NCI-H82 treated with DMSO at 0.1 percent for 48 hours (cell line): ENCODE measurements around the gene ARID3A.

ENCODE experiments used
- DNase-seq: peaks from one replicate; lab custom pipeline; 2025; ENCODE audit not compliant: unreplicated experiment; lab: John Stamatoyannopoulos, UW

ARID3A gene

GRCh38 chr19:984165-984967, 58.5 kb downstream of the ARID3A start, which contains the start of gene WDR18:
WDR18 (plus strand) TSS chr19:984345; CDS start chr19:984354, 9 bp downstream.
- DNase-seq, result peak; percentile 52

DNA sequence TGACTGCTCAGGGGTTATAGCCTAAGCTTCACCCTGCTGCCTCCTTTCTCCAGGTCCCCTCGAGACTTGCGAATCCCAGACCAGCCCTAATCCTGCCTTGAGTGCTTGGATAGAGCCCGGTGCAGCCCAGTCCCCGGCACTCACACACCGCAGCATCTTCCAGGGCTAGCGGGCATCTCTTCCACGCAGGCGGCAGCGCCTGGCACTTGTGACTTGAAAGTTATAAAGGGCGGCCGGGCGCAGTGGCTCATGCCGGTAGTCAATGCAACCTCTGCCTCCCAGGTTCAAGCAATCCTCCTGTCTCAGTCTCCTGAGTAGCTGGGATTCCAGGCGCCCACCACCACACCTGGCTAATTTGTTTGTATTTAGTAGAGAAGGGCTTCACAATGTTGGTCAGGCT, 60.2 kb downstream of the ARID3A start:
- DNase-seq, result no peak

DNA sequence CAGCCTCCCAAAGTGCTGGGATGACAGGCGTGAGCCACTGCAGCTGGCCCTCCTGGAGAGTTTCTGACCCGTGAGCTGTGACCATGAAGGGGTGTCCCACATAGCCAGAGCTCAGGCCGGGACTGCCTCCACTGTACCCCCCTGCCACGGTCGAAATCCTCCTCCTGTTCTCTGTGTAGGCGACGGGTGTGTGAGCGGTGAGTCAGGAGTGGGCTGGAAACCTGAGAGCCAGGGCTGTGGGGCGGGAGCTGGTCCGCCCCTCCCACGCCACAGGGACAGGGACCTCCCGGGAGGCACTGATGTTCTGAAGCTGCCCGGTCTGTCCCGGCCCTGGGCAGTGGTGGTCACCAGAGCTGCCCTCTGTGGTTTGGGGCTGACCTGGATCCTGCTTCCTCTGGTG, 62.2 kb downstream of the ARID3A start:
- no peak for DNase-seq

- no peak for DNase-seq
Observed at GRCh38 chr19:988510-988909, 62.7 kb downstream of the ARID3A start.

DNA sequence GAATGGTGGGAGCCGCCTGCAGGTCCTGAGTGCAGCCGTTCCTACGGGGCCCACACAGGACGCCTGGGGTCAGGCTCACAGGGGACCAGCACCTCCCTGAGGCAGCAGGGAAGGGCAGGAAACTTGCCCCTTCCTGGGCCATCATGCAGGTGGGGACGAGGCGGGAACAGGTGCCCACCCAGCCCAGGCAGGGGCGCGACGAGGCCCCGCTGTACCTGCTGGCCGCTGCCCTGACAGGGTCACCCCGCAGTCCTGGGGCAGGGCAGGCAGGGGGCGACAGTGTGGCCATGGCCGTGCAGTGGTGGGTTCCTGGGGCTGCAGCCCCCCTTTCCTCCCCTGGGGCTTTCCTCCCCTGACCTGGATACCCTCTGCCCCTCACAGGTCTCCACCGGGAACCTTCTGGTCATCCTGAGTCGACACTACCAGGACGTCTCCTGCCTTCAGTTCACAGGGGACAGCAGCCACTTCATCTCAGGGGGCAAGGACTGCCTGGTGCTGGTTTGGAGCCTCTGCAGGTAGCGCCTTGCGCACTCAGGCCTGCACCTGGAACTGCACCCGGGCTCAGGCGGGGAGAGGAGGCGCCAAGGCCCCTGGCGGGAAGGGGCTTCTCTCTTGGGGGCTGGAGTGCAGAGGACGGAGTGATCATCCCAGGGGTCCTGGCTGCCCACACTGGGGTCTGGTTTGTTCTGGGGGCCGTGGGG, 63.7 kb downstream of the ARID3A start:
- DNase-seq, result no peak

- DNase-seq, result no peak
Observed at GRCh38 chr19:990119-990571, 64.3 kb downstream of the ARID3A start.

DNA sequence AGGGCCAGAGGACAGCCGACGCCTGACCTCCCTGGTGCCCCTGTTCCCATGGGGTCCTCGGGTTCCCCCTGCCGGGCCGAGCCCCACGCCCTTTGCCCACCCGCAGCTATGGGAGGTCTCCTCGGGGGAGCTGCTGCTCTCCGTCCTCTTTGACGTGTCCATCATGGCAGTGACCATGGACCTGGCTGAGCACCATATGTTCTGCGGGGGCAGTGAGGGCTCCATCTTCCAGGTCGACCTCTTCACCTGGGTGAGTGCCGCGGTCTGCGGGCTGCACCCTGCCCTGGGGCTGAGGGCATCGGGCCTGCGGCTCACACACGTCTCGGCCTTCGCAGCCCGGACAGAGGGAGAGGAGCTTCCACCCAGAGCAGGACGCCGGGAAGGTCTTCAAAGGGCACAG, 64.9 kb downstream of the ARID3A start:
- no peak for DNase-seq

DNA sequence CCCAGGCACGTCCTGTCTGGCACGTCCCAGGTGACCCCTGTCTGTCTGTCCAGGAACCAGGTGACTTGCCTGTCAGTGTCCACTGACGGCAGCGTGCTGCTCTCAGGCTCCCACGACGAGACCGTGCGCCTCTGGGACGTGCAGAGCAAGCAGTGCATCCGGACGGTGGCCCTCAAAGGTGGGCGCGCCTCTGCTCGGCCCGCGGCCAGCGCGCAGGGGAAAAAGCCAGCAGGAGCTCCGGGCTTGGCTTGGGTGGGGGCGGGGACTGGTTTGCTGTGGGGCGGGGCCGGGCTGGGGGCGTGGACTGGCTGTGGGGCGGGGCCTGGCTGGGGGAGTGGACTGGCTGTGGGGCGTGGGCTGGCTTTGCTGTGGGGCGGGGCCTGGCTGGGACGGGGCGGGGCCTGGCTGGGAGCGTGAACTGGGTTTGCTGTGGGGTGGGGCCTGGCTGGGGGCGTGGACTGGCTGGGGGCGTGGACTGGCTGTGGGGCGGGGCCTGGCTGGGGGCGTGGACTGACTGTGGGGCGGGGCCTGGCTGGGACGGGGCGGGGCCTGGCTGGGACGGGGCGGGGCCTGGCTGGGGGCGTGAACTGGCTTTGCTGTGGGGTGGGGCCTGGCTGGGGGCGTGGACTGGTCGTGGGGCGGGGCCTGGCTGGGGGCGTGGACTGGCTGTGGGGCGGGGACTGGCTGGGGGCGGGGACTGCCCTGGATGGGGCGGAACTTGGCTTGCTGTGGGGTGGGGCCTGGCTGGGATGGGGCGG, 65.5 kb downstream of the ARID3A start:
- DNase-seq, result no peak

DNA sequence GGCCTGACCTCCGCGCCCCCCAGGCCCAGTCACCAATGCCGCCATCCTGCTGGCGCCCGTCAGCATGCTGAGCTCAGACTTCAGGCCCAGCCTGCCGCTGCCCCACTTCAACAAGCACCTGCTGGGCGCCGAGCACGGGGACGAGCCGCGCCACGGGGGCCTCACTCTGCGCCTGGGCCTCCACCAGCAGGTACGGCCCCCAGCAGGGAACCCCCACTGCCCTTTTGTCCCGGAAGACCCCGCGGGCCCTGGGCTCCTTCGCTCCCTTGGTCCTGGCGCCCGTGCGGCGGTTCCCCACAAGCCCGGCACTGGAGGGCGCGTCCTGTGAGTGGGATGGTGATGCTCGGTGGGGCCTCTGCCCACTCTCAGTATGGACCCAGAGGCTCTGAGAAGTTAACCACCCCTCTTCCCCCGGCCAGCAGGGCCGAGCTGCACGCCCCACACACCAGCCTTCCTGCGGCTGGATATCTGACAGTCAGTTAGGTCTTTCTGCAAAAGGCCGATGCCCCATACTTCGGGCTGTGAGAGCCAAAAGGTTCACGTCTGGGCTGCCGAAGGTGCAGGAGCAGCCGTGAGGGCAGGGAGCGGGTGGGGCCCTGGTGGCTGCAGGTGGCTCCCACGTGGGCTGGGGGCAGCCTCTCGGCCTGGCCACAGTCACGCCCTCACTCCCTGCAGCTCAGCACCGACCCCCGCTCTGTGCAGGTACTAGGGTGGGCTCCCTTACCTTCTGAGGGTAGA, 66.3 kb downstream of the ARID3A start:
- no peak for DNase-seq

DNA sequence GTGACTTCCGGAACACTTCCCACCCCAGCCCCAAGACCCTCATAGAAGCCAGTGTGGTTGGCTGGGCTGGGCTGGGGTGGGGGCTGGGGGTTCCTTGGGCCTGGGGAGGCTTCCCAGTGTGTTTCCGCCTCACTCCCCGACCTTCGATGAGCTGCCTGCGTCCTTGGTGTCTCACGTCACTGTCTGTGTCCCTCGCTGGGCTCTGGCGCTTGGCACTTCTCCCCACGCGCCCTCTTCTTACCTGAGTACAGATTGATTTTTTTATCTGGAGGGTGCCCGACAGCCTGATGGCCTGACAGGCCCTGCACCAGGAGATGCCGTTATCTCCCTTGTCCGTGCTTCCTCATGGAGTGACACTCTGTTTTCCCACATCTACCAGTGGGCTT, 66.8 kb downstream of the ARID3A start:
- no peak for DNase-seq

- no peak for DNase-seq
Observed at GRCh38 chr19:993361-993830, 67.6 kb downstream of the ARID3A start.

DNA sequence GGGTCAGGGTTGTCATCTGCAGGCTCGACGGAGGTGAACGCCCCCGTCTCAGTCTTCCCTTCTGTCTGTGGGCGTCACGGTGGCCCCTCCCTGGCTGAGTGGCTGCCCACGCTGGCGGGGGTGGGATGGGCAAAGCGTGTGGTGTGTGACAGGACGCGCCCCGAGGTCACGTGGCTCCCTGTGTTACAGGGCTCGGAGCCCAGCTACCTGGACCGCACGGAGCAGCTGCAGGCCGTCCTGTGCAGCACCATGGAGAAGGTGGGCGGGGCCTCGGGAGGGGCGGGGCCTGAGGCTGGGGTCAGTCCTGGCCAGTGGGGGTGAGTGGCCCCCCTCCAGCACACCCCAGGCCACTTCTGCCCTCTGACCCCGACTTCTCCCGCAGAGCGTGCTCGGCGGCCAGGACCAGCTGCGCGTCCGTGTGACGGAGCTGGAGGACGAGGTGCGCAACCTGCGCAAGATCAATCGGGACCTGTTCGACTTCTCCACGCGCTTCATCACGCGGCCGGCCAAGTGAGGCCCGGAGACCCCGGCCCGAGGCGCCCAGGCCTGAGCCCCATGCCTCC, 68.1 kb downstream of the ARID3A start:
- DNase-seq, result no peak

DNA sequence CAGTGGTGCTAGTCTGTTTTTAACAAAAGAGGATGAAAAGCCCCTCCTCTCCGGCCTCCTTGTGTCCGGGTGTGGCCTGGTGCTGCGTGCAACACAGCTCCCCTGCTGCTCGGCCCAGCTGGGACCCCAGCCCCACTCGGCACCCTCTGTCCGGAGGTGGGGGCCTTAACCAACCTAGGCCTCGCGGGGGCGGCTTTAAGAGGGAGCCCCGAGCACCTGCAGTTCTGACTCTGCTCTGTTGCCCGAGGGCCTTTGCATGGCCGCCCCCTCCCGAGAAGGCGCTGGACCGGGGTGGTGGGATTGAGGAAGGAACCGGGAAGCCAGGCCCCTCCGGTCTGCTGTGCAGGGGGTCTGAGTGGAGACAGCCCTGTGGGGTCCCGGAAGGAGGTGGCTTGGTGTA, 68.7 kb downstream of the ARID3A start:
- DNase-seq, result no peak

GRCh38 chr19:995051-995827, 69.4 kb downstream of the ARID3A start:
- no peak for DNase-seq

DNA sequence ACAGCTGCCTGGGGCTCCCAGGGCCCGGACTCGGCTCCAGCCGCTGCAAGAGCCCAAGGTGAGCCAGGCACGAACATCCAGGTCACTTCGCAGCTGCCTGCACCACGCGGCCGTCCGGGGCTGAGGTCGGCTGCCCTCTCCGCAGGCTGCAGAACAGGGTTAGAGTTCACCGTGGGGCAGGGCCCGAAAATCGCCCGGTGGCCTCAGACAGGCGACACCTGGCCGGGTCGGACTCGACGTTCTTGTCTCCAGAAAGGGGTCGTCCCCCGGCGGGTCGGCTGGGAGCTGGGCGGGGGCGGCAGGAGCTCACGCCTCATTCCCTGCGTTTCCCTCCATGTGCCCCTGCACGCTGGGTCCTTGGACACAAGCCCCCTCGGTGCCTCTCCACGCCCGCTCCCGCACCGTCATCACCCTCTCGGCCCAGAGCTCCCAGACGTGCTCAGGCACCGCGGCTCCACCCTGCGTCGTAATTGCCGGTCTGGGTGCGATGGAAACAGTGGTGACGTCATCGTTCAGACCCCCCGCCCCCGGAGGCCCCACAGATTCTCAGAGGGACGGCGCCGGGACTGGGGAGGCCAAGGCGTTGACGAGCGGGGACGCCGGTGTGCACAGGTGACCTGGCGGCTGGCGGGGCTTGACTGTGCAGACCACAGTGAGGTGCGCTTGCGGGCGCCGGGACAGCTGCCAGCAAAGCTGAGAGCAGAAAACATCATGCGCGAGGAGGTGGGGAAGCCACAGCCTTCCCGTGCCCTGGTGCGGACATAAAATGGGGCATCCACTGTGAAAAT, 70.4 kb downstream of the ARID3A start:
- DNase-seq, result peak; percentile 3

DNA sequence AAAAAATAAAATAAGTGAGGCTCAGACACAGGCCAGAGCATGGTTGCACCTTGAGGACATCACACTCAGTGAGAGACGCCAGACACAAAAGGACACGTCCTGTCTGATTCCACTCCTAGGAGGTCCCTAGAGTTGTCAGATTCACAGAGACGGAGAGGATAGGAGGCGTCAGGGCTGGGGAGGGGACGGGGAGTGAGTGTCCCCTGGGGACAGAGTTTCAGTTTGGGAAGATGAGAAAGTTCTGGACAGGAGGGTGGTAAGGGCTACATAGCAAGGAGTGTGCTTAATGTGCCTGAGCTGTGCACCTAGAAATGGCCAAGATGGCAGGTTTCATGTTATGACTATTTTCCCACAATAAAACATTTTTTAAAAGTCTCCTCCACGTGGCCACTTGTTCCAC, 72.2 kb downstream of the ARID3A start:
- DNase-seq, result no peak

GRCh38 chr19:999379-999719, 73.5 kb downstream of the ARID3A start:
- no peak for DNase-seq

DNA sequence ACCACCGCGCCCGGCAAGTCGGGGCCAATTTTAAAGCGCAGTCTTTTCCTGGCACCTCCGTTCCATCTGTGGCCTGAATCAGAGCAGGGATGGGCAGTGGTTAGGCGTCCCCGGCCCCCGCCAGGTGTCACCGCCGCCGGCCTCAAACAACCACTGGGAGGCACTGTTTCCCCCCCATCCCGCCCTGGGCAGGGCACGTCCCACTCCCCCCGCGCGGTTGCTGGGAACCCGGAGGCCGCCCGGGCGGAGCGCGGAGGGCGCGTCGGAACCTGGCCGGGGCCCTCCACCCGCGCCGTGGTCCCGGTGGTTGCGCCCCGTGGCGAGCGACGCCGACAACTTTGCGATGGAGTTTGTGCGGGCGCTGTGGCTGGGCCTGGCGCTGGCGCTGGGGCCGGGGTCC, 74.3 kb downstream of the ARID3A start, which contains the start of gene GRIN3B:
Gene GRIN3B (plus strand): TSS at position 325 of the 400 bp plus-strand sequence. CDS start 19 bp downstream, at position 344.
- DNase-seq, result no peak
